Keratinocyte (primary cell): Measurements from ENCODE around the gene LDLRAD4.

Experiments
- EZH2 ChIP-seq: IDR thresholded peaks from one replicate; pipeline ENCODE4 v1.6.1; 2012; ENCODE audit warnings: inconsistent platforms, mild to moderate bottlenecking, low read length, moderate library complexity
- TF ChIP-seq, protein P1 (sequence below), 3 experiments: IDR thresholded peaks in 1 of 3; conservative IDR thresholded peaks in 1 of 3; optimal IDR thresholded peaks in 1 of 3; 2 replicates in 2 of 3; 3 replicates in 1 of 3; pipeline versions ENCODE3 to v1.5.1; 2011; ENCODE audit warnings: low read length in 3 of 3, mild to moderate bottlenecking in 3 of 3, moderate library complexity in 2 of 3, control low read depth in 1 of 3, inconsistent platforms in 1 of 3; ENCODE audit not compliant: insufficient read depth in 2 of 3; ENCODE audit errors: extremely low read depth in 1 of 3

DNA sequence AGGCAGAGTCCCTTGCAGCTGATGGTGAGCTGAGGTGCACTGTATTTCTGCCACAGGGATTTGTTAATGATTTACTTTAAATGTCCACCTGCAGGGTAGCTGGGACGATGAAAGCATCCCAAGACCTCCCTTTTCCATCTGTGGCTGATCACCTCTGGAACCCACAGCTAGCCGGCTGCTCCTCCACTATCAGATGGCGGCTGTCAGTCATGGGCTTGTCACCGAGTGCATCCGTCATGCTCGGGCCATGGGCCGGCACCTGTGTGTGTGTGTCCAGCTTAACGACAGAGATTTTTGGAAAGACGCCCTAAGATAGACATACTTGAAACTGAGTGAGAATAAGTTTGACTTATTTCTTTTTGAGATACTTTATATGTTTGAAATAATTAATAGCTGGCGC lies 272.6 kb downstream of the LDLRAD4 start:
- TF ChIP-seq, protein P1, sequence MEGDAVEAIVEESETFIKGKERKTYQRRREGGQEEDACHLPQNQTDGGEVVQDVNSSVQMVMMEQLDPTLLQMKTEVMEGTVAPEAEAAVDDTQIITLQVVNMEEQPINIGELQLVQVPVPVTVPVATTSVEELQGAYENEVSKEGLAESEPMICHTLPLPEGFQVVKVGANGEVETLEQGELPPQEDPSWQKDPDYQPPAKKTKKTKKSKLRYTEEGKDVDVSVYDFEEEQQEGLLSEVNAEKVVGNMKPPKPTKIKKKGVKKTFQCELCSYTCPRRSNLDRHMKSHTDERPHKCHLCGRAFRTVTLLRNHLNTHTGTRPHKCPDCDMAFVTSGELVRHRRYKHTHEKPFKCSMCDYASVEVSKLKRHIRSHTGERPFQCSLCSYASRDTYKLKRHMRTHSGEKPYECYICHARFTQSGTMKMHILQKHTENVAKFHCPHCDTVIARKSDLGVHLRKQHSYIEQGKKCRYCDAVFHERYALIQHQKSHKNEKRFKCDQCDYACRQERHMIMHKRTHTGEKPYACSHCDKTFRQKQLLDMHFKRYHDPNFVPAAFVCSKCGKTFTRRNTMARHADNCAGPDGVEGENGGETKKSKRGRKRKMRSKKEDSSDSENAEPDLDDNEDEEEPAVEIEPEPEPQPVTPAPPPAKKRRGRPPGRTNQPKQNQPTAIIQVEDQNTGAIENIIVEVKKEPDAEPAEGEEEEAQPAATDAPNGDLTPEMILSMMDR (optimal IDR thresholded peaks at IDR 0.05 in 1 of 3, IDR thresholded peaks at IDR 0.05 in 1 of 3, conservative IDR thresholded peaks at IDR 0.05 in 1 of 3; ENCODE audit: extremely low read depth in 1 of 3, insufficient read depth in 2 of 3, low read length in 3 of 3): no peak
- TF ChIP-seq EZH2: no peak
